HG03139 (cell line): ENCODE measurements around the gene TTC9B.

ENCODE experiments used
- ATAC-seq: cut with Tn5 transposase; IDR thresholded peaks from one replicate; pipeline ENCODE4 v1.9.1; 2021; ENCODE audit not compliant: unreplicated experiment

TTC9B gene

DNA sequence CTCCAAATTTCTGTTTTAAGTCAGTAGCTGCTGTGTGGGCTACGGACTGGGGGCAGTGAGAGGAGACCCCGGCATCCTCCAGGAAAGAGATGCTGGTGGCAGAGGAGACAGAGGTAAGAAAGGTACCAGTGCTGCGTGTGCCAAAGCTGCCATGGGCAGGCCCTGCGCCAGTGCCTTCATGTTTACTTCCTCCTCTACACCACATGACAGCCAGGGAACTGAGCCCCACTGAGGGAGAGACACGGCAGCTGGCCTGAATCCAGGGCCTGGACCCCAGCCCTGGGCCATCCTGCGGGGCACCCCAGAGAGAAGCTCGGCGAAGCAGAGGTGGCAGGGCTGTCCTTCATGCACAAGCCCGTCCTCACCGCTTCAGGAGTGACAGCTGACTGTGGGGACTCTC is 31.0 kb upstream of the TTC9B start:
- ATAC-seq: no peak

DNA sequence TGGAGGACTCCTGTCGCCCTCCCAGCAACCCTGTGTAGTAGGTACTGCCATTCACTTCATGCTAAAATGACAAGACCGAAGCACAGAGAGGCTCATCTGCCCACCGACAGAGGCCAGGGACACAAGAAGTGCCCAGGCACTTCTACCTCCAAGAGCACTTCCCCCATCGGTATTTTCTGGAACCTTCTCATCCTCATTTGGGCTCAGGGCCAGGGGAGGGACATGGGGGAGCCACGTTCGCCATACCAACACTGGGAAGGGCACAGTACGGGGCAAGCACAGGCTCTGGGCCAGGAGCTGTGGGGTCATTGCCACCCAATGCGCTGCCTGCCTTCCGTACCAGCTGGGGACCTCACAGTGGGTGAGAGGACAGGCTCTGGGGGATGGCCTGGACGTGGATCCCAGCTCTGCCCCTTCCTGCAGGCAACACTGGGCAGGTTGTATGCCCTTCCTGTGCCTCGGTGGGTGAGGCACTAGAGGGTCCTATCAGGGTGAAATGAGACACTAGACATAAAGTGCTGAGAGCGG is 29.6 kb upstream of the TTC9B start:
- no peak for ATAC-seq

DNA sequence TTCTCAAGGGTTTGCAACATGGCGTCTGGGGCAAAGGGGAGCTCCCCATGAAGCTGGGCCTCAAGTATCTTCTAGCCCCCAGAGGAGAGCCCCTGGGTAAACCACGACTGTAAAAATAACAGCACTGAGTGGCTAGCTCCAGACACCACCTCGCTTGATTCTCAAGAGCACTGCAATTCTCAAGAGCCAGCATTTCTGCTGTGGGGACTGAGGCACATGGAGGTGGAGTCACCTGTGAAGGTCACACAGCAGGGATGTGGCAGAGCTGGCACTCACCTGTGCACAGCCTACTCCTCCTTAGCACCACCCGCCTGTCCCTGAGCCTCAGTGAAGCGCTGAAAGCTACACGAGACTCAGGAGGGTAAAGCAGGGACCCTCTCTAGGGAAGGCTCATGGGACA is 29.0 kb upstream of the TTC9B start:
- ATAC-seq: no peak

DNA sequence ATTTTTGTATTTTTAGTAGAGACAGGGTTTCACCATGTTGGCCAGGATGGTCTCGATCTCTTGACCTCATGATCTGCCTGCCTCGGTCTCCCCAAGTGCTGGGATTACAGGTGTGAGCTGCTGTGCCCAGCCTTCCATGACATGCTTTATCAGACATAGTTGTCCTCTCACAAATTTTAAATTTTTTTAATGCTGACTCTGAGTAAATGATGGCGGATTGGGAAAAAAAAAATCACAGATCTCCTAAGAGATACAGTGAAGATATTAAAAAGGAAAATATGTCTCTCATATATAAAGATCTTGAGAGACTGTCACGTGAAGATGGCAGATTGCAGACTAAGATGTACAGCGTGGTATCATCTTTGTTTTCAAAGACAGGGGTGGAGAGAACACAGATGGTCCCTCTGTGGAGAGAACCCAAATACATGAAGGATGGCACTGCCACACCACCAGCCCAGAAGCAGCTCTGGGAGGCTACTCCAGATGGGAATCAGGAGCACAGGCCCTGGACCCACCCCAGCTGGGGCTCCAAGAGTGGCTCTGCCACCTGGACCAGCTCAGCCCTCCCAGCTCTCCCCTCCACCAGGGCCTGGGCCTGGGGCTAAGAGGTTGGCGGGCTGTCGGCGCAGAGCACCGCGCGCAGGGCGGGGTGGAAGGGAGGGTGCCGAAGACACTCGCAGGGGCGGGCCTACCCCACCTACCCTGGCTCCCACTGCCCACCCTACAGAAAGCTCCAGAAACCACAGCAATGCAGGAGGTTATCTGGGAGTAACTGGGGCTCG is 28.3 kb upstream of the TTC9B start:
- no peak for ATAC-seq

DNA sequence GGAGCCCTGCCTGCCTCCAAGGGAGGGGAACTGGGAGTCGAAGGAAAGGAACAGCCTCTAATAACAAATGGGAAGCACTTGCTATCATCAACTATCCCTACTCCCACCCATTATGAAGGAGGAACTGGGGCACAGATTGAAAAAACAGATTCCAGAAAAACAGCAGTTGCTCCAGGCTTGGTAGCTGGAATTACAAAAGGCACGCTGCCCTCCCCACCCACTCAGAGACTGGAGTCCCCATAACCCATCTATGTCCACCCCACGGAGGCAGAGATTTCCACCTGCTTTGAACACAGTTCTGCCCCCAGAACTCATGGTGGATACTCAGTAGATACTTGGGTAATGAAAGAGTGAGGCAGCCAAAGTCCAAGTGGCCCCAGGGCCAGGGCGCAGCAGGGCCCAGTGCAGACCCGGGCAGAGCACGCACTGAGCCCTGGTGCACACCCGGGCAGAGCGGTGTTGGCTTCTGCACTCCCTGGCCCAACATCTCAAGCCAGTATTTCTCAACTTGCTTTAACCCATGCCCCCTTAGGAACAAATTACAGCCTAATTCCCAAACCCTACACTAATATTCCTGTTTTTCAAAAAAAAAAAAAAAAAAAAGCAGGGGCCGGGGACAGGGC is 27.4 kb upstream of the TTC9B start:
- no peak for ATAC-seq

DNA sequence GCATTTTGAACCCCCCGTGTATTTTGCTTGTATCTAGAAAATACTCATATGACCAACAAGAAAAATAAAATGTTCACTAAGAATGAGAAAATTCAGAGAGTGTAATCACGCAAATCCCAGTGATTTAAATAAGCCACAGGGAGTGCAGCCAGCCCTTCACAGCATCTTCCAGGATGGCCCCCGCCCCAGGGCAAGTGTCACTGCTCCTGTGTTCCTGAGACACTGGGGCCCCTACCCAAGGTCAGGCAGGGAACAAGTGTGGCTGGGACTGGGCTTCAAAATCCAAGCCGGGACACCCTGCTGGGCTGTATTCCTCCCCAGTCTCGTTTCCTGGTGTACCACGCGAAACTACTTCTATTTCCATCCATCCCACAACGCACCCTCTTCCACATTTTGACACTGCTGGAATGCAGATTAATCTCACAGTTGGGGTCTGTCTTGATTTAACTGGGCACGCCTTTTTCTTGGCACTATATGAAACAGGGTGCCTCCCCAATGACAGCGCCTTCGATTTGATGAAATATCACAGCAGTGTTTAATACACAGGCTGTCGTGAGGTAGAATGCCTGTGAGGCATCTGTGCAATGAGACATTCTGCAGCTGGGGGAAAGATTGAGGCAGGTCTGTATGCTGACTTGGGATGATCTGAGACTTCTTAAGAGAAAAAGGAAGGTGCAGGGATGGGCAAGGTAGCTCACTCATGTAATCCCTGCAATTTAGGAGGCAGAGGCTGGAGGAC is 26.6 kb upstream of the TTC9B start:
- ATAC-seq: no peak

DNA sequence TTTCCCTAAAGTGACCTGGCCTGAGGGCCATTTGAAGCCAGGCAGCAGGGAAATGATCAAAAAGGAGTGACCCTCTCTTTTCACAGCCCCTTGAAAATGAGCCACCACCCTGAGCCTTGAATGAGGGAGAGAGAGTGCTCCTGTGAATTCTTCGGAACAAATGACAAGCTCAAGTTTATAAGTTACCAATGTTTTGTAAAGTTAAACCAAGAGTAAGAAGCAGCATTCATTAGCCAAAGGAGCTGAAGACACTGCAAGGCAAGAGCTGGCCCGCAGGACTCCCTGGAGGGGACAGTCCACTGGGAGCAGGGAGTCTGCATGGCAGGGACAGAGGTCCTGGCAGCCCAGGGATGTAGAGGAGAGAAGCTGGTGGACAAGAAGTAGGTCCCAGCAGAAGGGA is 25.0 kb upstream of the TTC9B start:
- ATAC-seq: no peak

DNA sequence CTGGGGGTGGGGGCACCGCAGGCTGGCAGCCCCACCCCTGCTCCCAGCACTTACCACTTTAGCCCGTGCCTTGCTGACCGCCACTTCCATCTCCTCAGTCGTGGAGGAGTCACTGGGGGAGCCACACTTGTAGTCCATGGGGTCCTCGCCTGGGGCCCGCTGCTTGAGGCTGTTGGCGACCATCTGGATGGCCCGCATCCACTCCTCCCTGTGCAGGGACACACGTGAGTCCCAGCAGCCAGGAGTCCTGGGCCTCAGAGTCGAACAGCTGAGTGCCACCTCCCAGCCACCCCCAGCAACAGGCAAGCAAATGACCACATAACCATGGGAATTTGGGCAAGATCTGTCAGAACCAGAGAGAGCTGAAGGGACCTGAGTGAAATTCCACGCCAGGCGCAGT is 24.3 kb upstream of the TTC9B start:
- no peak for ATAC-seq

DNA sequence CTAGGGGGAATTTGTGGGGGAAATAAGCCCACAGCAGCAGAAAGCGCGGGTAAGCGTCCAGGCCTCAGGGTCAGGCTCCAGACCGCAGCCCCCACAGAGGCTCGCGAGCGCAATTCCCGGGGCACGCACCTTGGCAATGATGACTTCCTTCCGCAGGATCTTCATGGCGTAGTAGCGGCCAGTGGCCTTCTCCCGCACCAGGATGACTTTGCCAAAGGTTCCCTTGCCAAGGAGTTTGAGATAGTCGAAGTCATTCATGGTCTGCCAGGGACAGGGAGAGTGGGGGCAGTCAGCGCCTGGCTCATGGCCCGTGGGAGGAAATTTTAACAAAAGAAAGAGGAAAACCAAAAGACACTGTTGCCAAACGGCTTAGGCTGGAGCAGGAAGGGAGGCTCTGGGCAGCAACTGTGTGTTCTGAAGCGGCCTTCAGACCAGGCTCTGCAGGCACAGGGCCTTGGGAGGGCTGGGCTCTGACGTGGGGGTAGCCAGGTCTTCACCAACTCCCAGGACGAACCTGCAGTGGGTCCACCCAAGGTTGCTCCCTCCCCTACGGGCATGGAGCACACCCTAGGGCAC is 23.7 kb upstream of the TTC9B start:
- ATAC-seq: no peak

DNA sequence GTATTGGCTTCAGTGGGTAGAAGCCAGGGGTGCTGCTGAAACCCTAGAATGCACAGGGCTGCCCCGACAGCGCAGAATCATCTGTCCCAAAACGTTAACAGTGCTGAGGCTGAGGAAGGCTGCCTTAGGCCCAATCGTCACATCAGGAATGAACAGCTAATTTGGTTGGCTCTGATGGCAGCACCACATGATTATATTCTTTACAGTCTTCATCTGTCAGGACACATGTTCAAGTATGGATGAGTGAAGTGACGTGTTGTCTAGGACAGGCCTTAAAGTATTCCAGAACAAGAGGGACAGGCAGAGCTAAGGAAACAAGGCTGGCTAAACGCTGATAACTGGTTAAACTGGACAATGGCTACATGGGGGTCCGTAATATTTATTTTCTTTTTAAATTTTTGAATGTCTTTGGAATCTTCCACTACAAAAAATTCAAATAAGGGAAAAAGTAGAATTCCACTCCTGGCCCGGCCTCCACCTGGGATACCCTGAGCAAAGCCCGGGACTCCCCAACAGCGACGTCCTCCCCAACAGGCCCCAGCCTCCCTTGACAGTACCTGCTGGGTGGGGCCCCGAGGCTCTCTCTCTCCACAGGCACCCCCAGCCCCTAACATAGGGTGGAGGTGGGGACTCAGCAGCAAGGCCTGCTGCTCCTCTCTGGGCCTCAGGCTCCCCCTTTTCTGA is 23.1 kb upstream of the TTC9B start:
- ATAC-seq: no peak

DNA sequence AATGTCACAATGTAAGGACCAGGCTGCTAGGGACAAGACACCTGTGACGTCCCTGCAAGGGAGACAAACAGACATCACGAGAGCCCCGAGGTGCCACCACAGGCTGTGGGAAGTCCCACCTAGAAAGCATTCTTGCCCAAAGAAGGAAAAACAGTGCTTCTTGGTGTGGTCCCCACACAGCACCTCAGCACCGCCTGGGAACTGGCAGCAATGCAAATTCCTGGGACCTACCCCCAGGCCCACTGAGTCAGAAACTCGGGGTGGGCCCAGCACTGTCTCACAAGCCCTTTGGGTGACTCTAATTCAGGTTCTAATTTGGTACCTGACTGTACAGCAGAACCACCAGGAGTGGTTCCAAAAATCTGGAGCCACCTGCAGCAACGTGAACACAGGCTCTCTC is 22.1 kb upstream of the TTC9B start:
- no peak for ATAC-seq

DNA sequence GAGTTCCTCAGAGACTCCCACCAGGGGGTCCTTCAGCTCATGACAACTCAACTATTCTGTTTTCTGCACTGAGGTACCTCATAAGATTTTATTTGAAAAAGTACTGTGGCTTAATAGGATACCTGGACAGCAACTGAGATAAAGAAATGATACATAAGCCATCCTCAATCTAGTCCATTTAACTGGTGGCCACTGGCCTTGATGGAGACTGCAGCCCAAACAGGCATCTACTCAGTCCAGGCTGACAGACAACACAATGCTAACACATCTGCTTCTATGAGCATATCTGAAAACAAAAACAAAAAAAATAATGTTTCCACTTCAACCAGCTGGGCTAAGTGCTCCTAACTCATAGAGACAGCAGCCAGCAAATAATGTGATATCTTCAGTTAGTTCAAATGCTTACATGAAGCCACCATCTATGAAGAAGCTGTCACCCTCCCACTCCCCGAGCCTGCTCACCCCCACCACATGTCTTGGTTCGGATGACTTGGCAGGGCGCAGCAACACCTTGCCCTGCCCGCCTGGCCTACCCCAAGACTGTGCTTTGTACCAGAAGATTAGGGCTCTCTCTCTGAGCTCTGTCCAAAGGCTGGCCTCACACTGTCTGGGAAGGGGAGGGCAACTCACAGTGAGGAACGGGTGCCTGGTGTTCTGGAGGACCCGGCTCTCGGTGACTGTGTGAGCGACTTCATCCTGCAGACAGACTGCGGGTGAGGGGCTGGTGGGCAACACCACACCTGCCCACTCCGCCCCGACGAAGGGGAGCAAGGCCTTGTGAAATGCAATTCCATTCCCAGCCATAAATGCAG is 21.4 kb upstream of the TTC9B start:
- no peak for ATAC-seq

DNA sequence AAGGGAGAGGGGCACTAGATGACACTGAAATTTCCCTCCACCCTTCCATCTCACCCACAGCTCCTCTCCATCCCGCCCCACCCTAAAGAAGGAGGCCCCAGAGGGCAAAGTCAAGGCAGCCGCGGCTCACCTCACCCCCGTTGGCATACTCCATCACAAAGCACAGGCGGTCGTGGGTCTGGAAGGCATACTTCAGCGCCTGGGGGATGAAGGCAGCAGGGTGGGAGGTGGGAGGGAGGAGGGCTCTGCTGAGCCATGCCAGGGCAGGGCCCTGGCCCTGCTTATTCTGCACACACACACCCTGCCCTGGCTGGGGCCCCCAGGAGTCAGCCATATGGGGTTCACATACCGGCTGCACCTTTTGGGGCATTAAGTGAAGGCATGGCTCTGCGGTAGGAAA is 20.6 kb upstream of the TTC9B start:
- no peak for ATAC-seq

DNA sequence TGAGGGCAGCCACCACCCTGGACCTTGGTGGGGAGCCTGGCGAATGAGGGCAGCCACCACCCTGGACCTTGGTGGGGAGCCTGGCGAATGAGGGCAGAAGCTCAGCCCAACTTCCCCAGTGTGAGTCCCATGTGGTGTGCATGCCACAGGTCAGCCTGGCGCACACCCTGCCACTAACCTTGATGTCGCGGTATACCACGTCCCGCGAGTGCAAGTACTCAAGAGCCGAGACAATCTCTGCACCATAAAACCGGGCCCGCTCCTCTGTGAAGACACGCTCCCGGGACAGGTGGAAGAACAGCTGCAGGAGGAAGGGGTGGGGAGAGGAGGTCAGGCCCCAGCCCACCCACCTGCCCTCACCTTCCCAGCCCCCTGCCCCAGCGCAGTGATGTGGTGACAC is 19.6 kb upstream of the TTC9B start:
- no peak for ATAC-seq

DNA sequence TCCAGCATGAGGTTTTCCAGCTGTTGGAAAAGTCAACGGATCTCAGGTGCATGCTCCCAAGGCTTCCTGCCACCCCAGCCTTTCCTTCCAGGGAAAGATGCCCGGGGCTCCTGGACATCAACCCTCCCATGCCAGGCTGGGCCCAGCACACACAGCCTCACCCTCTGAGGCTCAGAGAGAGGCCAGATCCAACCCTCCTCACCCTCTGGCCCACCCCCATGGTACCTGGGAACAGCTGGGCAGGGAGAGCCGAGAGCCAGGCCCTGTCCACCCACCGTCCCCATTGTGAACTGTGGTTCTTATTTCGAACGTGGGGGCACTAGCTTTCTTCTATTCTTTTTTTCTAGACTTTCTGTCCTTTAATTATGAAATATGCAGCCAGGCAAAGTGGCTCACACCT is 18.2 kb upstream of the TTC9B start:
- no peak for ATAC-seq

DNA sequence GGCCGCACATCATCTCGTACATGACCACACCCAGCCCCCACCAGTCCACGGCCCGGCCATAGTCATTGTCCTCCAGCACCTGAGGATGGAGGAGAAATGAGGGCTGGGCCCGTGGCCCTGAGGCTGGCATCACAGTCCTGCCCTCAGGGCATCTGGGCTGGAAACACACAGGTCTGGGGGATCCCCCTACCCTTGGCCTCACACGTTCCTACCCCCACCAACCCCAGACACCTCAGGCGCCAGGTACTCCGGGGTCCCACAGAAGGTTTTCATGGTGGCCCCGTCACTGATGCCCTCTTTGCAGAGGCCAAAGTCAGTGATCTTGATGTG is 17.8 kb upstream of the TTC9B start:
- ATAC-seq: no peak

DNA sequence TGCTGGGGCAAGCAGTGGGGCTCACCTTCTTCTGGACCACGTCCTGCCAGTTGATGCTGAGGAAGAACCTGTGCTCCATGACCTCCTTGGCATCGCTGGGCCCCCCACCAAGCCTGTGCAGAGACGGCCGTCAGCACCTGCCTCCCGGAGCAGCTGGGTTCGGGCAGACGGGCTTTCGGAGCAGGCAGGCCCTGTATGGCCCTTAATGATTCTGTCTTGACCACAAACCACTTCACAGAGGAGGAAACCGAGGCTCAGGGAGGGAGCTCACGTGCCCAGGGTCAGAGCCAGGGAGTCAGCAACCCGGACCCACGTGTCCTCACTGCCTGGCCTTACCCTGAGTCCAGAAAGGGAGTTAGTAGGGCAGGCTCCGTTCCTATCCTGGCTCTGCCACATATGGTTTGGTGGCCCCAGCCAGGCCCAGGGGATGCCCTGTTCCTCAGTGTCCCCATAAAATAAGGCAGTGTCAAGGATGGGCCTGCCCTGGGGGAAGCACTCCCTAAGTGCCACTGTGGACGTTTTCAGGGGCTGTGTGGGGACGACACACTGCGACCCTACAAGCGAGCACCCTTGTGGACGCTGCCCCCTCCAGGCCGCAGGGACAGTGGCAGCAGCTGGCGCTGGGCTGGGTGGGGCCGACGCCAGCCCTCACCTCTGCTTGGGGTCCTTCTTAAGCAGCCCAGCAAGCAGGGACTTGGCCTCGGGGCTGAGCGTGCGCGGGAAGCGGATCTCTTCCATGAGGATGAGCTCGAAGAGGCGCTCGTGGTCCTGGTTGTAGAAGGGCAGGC is 17.2 kb upstream of the TTC9B start:
- ATAC-seq: no peak

DNA sequence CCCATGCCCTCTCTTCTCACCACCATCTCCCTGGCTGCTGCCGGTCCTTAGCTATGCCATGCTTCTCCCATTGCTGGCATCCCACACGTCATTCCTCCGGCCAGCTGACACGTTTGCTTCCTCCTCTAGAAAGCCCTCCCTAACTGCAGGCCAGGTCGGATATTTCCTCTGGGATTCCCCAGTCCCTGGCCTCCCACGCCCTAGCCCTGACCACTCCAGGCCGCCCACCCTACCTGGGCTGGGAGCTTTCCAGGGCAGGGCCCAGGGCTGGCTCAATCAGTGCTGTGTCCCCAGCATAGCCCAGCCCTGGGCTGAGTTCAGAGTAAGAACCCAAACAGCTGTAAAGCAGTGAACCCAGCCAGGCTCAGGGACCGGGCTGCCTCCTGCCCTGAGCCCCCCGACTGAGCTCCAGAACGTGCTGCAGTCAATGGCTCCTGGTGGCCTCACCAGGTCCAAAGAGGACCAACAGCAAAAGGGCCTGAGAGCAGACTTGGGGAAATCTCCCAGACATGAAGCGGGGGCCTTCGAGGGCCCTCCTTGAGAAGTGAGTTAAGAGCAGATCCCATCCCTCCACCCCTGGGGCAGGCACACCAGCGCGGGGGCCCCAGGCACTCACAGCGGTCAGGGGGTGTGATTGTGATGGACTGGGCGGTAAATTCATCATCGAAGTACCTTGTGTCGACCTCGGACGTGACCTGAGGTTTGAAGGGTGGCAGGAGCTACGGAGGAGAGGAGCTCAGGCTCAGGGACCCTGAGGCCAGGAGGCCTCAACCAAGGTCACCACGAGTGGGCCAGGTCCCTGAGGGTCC is 16.4 kb upstream of the TTC9B start:
- no peak for ATAC-seq
